Calu3 (cell line): ENCODE data around the gene SMNDC1. TPM values are rescaled to one million over a fixed set of nuclear protein-coding genes. Genes with fewer than 3 reads are reported as not detected.

Experiments
- Bru-seq: library from RNA; stranded (reverse); fragments of 400-500 nt; gene quantifications from one replicate; lab custom pipeline; 2021; lab: Mats Ljungman, UMichigan
- BruChase-seq, 2 experiments: library from RNA; stranded (reverse); fragments of 400-500 nt; gene quantifications; one replicate each; lab custom pipeline; 2021; lab: Mats Ljungman, UMichigan
- BruUV-seq: library from RNA; stranded (reverse); fragments of 400-500 nt; replicated peaks from 2 replicates; lab custom pipeline; 2021; lab: Mats Ljungman, UMichigan
- CTCF ChIA-PET: fragments of 300-600 bp; sonication (Branson Sonifier 250); formaldehyde crosslinking; loops from one replicate; lab custom pipeline; 2022; ENCODE audit warnings: antibody characterized with exemption; lab: Charles Lee
- DNase-seq: peaks from one replicate; pipeline ENCODE4 v3.0.0; 2022
- H3K27ac Mint-ChIP-seq: one replicate; pipeline ENCODE4 v1.8.0; 2022; ENCODE audit warnings: mixed read lengths; ENCODE audit not compliant: unreplicated experiment
- H3K27me3 Mint-ChIP-seq: one replicate; pipeline ENCODE4 v1.8.0; 2022; ENCODE audit warnings: mixed read lengths; ENCODE audit not compliant: unreplicated experiment
- H3K36me3 Mint-ChIP-seq: one replicate; pipeline ENCODE4 v1.8.0; 2022; ENCODE audit warnings: mild to moderate bottlenecking, moderate library complexity, mixed read lengths; ENCODE audit not compliant: insufficient read depth, unreplicated experiment
- H3K4me1 Mint-ChIP-seq: one replicate; pipeline ENCODE4 v1.8.0; 2022; ENCODE audit warnings: mild to moderate bottlenecking, low read depth, mixed read lengths; ENCODE audit not compliant: unreplicated experiment
- H3K4me3 Mint-ChIP-seq: one replicate; pipeline ENCODE4 v1.8.0; 2022; ENCODE audit warnings: mild to moderate bottlenecking, low read depth, moderate library complexity, mixed read lengths; ENCODE audit not compliant: unreplicated experiment
- H3K9me3 Mint-ChIP-seq: one replicate; pipeline ENCODE4 v1.8.0; 2022; ENCODE audit warnings: low read depth, mixed read lengths; ENCODE audit not compliant: unreplicated experiment
- CTCF ChIP-seq: fragments of 200-600 bp; IDR thresholded peaks from one replicate; pipeline ENCODE4 v1.8.0; 2022; ENCODE audit warnings: antibody characterized with exemption; ENCODE audit not compliant: unreplicated experiment
- intact Hi-C: fragments of 100-400 bp; cut with micrococcal nuclease; formaldehyde crosslinking; loops from one replicate; pipeline ENCODE4 v1.10.0; 2022; ENCODE audit not compliant: unreplicated experiment
- long read RNA-seq: library from polyadenylated mRNA; stranded (forward); transcript quantifications from one replicate; pipeline ENCODE4 v2.0.0, GENCODE V29; 2022
- total RNA-seq: library from RNA; stranded (reverse); gene quantifications from 2 replicates; pipeline ENCODE4 v1.2.3, GENCODE V29; 2022

The SMNDC1 gene
- total RNA-seq (28.4 and 32.8 TPM in 2 replicates), Bru-seq, nascent RNA (percentile 92 among the genes with signal in this experiment), BruChase-seq, experiment 1, labeled RNA remaining after a 6-hour chase (percentile 86 among the genes with signal in this experiment), BruChase-seq, experiment 2, labeled RNA remaining after a 2-hour chase (percentile 92 among the genes with signal in this experiment)
- long read RNA-seq, full-length matches to known transcripts: 6 of 17 reads
- long read RNA-seq, partial matches to known transcripts: 2 of 17 reads
- long read RNA-seq, other reads (novel, unspliced or antisense): 9 of 17 reads

- intact Hi-C loops: loop anchor here (5.0 kb wide), 1 partner anchor 372 kb away; no protein-coding TSS in a partner anchor
- peak within 1 kb of the TSS; percentile 74 for H3K4me3 Mint-ChIP-seq
- TF ChIP-seq CTCF: no peak
Measured at GRCh38 chr10:110304780-110305421, at the start of gene SMNDC1. SMNDC1 (minus strand) TSS chr10:110304920; CDS start chr10:110303587, 1,333 bp downstream.

GRCh38 chr10:110354322-110354766, 49.6 kb upstream of the SMNDC1 start:
- Mint-ChIP-seq H3K4me1 (peaks cover 33% of the 10 kb centered on the region), H3K4me3 (no peak overlapping the region), H3K9me3 (no peaks in the 10 kb centered on the region), H3K27me3 (no peaks in the 10 kb centered on the region), H3K36me3 (no peaks in the 10 kb centered on the region), H3K27ac (no peak overlapping the region)
- BruUV-seq: no TSS peak
- CTCF ChIA-PET: interaction anchor here (0.6 to 2.1 kb wide), 7 partner anchors 28 to 147 kb away, joined by 3 to 10 read pairs (median 6); no protein-coding TSS in a partner anchor
- peak; percentile 33 for TF ChIP-seq CTCF
- intact Hi-C loops: loop anchor here (2.0 kb wide), 1 partner anchor 146 kb away; no protein-coding TSS in a partner anchor
- DNase-seq: peak; percentile 72

More at GRCh38 chr10:110304780-110305421, at the start of gene SMNDC1:
- peak; percentile 94 for DNase-seq
- H3K4me1 Mint-ChIP-seq: peaks cover 10% of the 10 kb centered on the region
- no peaks in the 10 kb centered on the region for H3K27me3 Mint-ChIP-seq
- BruUV-seq: no TSS peak
- H3K36me3 Mint-ChIP-seq: peaks cover 25% of the 10 kb centered on the region
- H3K27ac Mint-ChIP-seq: peak within 1 kb of the TSS; percentile 93
- CTCF ChIA-PET: interaction anchor here (0.8 to 1.4 kb wide), 6 partner anchors 96 to 376 kb away, joined by 3 to 6 read pairs (median 4); no protein-coding TSS in a partner anchor
- no peaks in the 10 kb centered on the region for H3K9me3 Mint-ChIP-seq

- no peaks in the 10 kb centered on the region for H3K9me3 Mint-ChIP-seq
- peaks cover 26% of the 10 kb centered on the region for H3K4me1 Mint-ChIP-seq
- H3K27ac Mint-ChIP-seq: no peak overlapping the region
- no peaks in the 10 kb centered on the region for H3K27me3 Mint-ChIP-seq
- H3K4me3 Mint-ChIP-seq: no peak overlapping the region
- DNase-seq: no peak
- no peaks in the 10 kb centered on the region for H3K36me3 Mint-ChIP-seq
- CTCF ChIA-PET: interaction anchor here (0.6 to 2.1 kb wide), 7 partner anchors 27 to 148 kb away, joined by 3 to 10 read pairs (median 6); no protein-coding TSS in a partner anchor
- no peak for TF ChIP-seq CTCF
- BruUV-seq: no TSS peak
- intact Hi-C loops: loop anchor here (2.0 kb wide), 1 partner anchor 147 kb away; no protein-coding TSS in a partner anchor
Measured at GRCh38 chr10:110353244-110354119, 48.8 kb upstream of the SMNDC1 start.

- H3K36me3 Mint-ChIP-seq: no peaks in the 10 kb centered on the region
- intact Hi-C loops: no loop called here
- no peak overlapping the region for H3K4me3 Mint-ChIP-seq
Measured at GRCh38 chr10:110352930-110353243, 48.2 kb upstream of the SMNDC1 start.

More at GRCh38 chr10:110352930-110353243, 48.2 kb upstream of the SMNDC1 start:
- DNase-seq: no peak
- no peak overlapping the region for H3K27ac Mint-ChIP-seq
- no TSS peak for BruUV-seq
- CTCF ChIA-PET: no interaction called here
- H3K9me3 Mint-ChIP-seq: no peaks in the 10 kb centered on the region
- H3K27me3 Mint-ChIP-seq: no peaks in the 10 kb centered on the region
- TF ChIP-seq CTCF: no peak
- peaks cover 20% of the 10 kb centered on the region for H3K4me1 Mint-ChIP-seq
